DMS53 treated with DMSO at 0.1 percent for 48 hours (cell line): Measurements from ENCODE around the gene SAMM50.
A peak's percentile ranks its signal among the peaks of the same experiment; 100 is the strongest.

ENCODE experiments used
- DNase-seq: peaks from one replicate; lab custom pipeline; 2025; ENCODE audit not compliant: unreplicated experiment; lab: John Stamatoyannopoulos, UW

SAMM50 gene

DNA sequence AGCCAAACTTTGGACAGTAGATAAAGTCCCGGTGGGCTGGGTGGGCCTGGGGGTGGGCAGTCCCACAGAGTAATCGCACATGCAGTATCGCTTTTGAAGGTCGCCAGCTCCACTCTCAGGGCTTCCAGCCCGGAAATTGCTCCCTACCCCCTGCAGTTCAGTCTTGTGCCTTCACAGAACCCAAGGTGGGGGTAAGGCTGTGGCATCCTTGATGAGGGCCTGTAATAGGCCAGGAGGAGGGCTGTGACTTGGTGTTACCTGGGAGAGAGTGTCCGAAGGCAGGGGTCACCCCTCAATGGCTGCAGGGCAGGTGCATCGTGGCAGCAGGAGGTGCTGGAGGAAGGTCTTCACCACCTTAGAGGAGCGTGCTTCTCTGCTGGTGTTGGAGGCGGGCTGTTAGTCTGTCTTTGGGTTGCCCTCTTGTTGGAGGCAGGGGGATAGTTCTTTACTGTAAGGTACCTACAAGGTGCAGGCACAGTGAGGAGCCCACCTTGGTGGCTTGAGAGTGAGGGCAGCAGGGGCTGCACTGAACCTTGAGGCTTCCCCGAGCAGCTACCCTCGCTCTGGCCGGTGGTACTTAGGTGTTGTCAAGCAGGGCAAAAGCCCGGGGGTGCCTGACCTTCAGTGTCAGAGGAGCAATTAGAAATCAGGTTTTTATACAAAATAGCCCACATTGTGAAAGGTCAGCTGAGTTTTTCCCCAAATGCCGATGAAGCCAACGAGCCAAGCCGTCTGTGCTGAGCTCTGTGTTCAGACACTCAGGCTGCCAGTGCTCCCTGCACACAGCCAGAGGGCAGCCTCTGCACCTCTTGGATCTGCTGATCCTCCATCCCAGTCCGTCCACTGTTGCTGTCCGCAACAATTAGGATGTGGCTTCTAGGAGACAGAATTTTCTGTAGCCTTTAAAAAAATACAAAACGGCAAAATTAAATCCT, 21.9 kb downstream of the SAMM50 start:
- DNase-seq = no peak

DNA sequence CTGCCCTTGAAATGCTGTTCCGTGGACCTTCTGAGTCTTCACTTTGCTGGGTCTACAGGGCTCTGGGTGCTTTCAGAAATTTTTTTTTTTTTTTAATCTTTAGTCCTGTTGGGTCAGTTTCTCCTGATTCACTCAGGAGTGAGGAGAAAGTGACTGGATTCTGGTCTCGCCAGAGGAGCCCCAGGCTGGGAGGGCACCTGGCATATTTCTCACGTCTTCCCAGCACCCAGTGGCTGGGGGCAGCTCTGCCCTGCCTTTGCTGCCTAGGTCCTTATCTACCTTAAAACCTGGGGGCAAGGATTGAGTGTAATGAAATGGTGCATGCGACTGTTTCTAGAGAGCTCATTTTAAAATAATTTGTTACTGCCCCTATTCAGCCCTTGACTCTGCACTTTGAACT, 23.3 kb downstream of the SAMM50 start:
- DNase-seq = no peak

DNA sequence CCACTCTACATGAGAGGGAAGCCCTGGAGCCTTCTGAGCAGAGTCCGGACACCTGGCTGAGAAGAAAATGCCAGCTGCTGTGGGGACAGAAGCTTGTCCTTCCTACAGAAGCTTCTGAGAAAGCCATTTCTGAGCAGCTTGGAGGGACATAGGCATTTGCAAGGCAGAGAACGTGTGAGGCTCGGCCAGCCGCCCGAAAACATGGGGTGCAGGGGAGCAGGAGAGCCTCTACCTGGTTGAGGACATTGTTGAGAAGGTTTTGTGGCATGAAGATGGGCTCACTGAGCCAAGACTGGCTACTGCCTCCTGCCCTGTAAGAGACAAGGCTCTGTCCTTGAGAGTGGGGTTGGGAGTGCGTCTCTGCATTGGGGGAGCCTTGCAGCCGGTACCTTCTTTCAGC, 25.3 kb downstream of the SAMM50 start:
- DNase-seq = no peak

DNA sequence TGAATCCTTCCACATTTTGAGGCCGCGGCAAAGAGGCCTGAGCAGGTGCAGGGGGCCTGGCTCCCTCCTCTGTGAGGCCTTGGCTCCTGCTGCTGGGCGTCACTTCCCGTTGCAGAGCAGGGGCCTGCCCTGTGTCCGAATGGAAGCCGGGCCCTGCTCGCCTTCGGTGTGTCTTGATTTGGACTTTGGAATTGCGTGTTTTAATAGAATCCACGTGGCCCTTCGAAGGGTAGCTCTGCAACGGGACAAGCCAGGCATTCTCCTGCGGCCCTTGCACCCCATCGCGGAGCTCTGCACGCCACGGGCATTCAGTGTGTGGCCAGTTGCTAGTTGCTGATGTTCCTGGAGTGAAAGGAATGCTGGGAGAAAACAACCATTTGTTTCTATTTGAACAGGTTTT, 25.8 kb downstream of the SAMM50 start:
- DNase-seq = no peak

DNA sequence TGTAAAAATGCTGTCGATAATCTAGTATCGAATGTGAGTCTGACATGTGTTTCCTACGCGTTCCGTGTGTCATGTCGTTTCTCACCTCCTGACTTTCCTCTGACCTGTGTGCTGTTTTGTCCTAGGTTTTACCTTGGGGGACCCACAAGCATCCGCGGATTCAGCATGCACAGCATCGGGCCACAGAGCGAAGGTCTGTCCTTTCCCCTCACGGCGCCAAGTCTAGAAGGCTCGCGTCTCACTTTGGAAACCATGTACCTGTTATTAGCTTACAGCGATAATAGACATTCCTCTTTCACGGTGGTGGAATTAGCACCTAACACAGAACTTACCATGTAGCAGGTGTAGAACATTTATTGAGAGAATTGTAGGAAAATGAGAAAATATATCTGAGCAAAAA, 28.6 kb downstream of the SAMM50 start:
- DNase-seq = no peak

DNA sequence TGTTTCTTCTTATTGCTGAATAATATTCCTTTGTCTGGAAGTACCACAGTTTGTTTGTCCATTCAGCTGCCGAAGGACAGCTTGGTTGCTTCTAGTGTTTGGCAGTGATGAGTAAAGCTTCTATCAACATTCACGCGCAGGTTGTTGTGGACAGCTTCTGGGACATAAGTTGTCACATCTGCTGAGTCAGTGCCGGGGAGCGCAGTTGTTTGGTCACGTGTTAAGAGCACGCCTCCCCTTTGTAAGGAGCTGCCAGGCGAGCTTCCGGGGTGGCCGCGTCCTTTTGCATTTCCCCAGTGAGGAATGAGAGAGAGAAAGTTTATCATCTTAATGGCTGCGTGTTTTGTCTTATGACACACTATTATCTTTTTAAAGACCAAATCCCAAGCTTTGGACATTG, 30.3 kb downstream of the SAMM50 start:
- peak; percentile 86 for DNase-seq

DNA sequence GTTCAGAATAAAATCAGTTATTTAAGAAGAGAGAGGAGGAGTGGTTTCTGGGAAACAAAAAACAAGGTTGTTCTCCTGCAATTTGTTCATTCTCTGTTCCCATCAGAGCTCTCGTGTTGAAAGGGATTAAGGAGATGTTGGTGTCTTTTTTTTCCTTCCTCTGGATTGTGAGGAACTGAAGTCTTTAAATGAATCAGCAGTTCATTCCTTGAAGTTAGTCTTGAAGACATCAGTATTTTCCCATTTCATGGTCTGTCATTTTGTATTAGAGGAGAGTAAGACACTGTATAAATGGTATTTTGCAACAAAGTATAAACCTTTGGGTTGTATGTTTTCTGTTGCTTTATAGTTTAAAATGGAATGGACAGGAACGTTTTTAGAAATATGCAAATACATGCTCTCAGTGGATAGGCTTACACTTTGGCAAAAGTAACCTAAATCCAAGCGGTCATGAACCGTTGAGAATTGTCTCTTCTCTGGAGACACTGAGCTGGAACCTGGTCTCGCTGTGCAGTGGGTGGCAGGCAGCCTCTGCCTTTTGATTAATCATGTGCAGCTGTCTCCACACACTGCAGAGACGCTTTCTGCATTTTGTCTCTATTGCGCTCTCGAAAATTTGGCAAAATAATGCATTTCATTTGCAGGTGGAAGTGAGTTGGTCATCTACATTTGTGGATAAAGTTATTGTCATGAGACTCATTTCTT, 33.0 kb downstream of the SAMM50 start:
- no peak for DNase-seq

DNA sequence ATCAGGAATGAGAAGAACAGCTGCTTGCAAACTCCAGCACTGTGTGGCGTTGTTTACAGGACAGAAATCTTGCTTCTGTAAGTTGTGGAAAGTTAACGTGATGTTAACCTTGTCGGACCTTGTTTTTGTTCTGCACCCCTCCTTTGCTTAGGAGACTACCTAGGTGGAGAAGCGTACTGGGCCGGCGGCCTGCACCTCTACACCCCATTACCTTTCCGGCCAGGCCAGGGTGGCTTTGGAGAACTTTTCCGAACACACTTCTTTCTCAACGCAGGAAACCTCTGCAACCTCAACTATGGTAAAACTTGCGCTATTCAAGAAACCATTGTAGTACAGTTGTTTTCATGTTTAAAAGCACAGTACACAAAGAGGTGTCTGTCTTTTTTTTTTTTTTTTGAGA, 33.7 kb downstream of the SAMM50 start:
- DNase-seq = no peak

DNA sequence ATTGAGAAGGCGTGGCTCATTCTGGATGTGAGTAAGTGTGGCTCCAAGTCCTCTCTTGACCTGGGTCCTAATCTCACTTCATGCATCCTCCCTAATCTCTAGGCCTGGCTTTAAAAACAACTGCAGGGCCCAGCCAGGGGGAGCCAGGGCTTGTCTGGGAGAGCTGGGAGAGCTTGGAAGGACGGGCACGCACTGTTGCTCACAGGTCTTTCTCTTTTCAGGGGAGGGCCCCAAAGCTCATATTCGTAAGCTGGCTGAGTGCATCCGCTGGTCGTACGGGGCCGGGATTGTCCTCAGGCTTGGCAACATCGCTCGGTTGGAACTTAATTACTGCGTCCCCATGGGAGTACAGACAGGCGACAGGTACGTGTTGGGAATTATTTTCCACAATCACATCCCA, 34.8 kb downstream of the SAMM50 start:
- DNase-seq = no peak

DNA sequence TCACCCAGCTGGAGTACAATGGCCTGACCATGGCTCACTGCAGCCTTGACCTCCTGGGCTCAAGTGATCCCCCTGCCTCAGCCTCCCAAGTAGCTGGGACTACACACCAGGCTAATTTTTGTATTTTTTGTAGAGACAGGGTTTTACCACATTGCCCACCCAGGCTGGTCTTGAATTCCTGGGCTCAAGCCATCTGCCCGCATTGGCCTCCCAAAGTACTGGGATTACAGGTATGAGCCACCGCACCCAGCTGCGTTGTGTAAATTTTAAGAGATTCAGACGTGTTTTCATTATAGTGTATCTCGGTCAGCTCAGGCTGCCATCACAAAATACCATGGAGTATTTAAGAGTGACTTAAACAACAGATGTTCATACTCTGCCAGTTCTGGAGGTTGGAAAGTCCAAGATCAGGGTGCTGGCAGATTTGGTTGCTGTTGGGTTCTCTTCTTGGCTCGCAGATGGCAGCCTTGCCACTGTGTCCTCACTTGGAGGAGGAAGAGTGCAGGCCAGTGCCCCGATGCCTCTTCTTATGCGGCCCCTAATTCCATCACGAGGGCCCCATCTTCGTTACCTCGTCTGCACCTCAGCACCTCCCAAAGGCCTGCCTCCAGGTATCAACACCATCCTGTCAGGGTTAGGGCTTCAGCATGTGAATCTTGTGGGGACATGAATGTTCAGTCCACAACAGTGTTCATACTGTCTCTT, 36.2 kb downstream of the SAMM50 start:
- no peak for DNase-seq

DNA sequence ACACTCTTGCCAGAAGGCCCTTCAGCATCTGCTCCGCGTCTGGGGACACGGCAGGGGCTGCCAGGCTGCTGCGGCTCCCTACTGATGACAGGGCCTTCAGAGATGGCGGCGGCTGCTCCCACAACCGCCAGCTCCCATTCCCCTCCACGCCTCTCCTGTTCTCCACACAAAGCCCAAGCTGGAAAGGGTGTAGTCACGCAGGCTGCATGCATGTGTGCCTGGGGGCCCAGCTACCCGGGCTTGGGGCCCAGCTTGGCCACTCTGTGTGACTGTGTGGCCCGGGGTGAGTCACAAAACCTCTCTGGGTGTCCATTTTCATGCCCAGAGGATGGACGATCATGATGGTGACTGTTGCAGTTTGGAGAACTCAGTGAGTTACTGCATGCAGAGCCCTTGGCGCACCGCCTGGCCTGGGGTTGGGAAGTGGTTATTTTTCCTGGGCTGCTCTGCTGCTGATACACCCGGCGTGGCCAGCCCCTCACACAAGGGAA, 37.1 kb downstream of the SAMM50 start:
- DNase-seq = no peak

DNA sequence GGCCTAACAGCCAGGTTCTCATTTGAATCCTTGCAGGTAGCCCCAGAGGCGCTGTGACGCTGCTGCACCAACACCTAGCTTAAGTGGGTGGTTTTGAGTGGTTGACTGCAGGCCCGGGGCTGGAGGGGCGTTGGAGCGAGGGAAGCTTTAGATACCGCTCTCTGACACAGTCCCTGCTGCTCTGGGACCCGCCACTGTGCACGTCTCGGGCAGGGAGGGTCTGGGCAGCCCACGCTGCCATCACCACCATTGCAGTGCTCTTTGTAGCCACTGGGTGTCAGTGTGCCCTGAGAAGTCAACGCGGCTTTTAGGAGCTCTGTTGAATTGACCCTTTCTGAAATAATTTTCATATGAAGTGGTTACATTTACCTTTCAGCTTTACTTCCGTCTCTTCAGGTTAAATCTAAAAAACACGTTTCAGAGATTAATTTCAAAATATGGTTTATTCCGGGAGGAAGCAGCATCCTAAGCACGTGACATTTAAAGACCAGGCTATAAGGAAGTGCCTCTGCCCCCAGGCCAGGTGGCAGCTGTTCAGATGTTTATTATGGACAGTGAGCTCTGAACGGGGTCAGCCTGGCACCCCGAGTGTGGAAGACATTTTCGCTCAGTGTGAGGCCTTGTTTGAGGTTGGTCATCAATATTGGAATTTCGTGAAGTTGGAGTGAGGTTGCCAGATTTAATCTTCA, 38.0 kb downstream of the SAMM50 start:
- peak; percentile 29 for DNase-seq

DNA sequence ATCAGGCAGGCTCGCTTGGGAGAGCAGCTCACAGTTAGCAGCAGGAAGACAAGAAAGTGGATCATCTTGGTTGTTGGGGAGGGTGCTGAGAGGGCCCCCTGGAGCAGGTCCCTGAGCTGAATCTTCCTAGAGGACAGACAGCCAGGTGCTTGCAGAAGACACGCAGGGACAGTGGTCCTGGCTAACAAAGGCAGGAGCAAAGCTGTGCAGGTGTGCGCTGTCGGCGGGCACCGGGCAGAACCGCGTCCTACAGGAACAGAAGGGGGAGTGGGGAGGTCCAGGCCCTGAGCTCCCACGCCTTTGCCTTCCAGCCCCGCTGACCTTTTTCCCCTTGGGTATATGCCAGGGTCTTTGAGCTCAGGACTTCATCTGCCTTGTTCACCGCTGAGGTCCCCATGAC, 38.8 kb downstream of the SAMM50 start:
- no peak for DNase-seq

DNA sequence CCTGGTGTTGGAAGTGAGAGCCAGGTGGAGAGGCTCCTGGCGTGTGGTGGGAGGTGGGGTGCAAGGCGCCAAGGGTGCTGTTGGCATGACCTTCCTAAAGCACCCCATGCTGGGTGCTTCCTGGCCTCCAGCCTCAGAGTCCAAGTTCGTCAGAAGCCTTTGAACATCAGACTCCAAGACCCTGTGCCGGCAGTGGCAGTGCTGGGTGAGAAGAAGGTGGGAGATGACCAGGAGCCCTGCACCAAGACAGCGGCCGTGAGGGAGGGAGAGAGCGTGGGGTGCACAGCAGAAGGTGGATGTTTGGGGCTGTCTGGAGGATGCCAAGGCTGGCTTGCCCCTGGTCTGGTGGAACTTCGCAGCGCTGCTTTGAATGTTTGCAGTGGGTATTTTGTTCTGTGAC, 39.2 kb downstream of the SAMM50 start:
- DNase-seq = no peak

DNA sequence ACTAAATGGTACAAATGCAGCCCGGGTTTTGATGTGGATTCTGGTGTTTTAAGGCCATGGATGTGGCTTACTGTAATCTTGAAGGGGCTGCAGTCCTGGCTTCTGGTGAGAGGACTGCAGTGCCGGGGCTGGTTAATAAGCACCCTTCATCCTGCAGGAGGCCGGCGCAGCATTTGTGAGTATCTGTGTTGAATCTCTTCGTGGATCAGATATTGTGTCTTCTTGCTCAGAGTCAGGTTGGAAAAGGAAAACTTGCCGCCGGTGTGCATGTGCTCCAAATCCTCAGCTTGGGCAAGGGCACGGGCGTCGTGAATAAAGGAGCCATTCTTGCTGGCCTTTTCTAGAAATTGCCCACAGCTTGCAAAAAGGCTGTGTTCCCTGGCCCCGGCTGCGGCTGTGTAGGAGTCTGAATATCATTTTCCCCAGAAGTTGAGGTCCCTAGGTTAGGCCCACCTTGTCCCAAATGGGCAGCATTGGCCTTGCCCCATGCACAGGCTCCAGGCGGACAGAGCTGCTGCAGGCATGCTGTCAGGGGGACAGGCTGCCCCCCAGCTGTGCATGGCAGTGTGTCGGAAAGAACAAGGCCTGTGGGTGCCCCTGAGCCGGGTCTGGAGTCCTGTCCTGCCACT, 39.9 kb downstream of the SAMM50 start:
- no peak for DNase-seq

DNA sequence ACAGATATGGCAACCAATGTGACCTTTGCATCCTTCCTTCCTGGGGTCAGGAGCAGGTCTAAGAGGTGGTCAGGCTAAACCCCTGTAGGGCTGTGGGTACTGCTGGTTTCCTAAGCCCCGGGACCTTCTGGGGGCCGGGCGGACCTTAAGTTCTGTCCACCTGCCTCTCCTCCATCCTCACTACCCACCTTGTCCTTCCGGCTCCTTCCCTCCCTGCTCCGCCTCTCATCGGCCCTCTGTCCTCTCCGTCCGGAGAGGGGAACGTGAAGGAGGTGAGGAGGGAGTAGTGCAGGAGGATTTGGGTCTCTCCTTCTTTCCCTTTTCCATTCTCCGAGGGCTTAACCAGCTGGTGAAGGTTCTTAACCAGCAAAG, 40.5 kb downstream of the SAMM50 start:
- DNase-seq = no peak

DNA sequence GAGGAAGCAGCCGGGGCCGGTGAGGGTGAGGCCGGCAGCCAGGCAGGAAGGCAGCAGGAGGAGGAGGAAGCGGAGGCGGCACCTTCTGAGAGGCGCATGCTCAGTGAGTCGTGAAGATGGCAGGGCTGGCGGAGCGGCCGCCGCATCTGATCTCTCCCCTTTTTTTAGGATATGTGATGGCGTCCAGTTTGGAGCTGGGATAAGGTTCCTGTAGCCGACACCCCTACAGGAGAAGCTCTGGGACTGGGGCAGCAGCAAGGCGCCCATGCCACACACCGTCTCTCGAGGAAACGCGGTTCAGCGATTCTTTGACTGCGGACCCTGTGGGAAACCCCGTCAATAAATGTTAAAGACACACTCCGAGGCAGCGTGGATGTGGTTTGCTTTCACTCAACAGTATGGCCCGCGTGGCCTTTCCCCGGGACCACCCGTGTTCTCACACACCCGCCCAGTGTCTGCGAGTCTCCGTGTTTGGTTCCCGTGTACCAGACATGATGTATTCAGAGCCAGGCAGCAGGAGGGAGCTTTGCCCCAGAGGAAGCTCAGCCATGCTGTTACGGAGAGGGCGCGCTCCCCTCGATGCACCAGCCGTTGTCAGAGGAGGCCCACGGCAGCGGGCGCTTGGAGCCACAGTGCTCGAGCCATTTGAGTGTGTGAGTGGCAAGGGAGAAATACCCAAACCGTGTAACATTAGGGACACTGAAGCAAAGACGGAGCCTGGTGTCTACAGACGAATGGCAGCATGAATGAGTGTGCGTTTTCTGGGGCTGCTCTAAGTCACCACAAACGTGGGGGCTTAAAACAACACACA, 41.1 kb downstream of the SAMM50 start:
- no peak for DNase-seq

DNA sequence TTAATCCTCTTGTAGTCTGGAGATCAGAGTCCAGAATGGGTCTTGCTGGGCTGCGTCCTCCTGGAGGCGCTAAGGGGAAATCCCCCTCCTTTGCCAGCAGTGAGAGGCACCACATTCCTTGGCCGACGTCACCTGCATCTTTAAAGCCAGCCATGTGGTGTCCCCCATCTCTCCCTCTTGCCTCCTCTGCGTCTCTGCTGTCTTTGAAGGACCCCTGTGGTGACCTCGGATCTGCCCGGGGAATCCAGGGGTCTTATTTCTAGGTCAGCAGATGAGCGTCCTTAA, 41.7 kb downstream of the SAMM50 start:
- no peak for DNase-seq

DNA sequence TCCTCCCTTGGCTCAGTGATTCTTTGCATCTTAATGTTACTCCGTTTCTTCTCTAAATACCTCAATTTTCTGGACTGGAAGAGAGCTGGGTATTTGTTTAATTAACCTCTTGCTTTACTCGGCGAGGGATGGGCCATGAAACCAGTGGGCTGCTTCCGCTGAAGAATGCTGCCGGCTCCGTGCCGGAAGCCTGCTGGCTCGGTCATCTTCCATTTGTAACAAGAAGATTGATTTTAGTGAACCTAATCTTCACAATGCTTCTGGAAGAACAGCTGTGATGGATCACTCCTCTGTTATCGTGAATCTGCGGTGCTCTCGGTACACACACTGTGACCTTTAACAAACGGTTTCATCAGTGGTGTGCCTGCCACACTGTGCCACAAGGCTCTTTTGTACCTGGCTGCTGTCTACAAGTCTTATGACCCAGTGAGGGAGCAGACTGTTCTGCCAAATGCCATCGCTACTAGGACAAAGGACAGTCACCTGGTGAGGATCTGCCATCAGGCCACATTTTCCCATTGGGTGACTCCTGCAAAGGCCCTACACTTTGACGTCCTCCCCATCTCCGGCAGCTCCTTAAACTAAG, 43.5 kb downstream of the SAMM50 start:
- DNase-seq = no peak

DNA sequence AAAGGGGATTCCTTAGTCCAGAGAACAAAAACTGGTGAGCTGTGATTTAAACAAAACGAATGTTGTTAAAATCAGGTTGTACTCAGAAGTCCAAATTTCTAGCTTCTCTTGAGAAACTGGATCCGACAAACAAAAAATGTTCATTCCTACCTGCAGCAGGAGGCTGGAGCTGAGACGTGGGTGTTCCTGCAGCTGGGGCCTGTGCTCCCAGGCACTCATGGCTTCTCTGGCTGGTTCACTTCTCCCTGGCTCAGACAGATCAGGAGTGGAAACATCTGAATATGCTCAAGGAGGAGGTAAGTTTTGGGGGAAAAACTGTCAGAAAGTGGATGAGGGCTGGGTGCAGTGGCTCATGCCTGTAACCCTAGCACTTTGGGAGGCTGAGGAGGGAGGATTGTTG, 44.1 kb downstream of the SAMM50 start:
- DNase-seq = no peak
